CD4-positive, alpha-beta T cell treated with Interleukin-17A for 4 hours (primary cell): ENCODE measurements around the gene TSC22D2.

ENCODE experiments used
- DNase-seq: peaks from one replicate; pipeline ENCODE4 v3.0.0-alpha.2; 2020; ENCODE audit warnings: mixed read lengths

TSC22D2 gene

DNA sequence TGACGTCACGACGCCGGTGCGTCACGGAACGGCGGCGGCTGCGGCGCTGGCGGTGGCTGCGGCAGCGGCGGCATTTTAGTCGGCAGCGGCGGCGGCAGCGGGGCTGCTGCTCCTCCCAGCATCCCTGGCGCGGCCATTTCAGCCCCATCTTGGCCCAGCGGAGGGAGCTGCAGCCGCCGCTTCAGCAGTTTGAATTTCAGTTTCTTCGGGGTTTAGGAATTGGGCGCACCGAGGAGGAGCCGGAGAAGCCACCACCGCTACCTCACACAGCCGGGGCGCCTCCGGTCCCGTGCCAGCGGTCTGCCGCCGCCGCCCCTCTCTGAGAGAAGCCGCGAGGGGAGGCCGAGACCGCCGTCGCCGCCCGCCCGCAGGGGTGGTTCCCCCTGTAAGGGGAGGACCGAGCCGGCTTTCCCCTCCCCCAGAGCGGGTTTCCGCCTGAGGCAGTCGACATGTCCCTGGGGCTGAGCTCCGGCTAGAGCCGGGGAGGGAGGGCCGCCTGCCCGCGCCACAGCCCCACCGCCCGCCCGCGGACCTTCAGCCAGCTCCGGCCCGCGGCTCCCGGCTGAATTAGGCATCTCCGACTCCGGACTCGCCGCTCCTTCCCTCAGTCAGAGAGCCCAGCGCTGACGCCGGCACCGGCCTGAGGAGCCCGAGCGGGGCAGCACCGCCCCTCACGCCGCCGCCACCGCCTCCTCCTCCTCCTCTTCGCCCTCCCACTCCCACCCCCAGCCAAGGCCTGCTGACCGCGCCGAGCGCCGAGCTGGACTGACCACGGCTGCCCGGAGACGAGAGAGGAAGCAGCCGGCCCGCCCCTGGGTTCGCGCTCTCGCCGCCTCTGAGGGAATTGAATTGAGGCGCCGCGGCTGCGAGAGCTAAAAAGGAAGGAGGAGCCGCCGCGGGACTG lies at the start of gene TSC22D2:
TSS of gene TSC22D2 (plus strand) at position 78 of the 904 bp plus-strand sequence. CDS start 1,053 bp downstream, outside the sequence.
- peak; percentile 99 for DNase-seq

DNA sequence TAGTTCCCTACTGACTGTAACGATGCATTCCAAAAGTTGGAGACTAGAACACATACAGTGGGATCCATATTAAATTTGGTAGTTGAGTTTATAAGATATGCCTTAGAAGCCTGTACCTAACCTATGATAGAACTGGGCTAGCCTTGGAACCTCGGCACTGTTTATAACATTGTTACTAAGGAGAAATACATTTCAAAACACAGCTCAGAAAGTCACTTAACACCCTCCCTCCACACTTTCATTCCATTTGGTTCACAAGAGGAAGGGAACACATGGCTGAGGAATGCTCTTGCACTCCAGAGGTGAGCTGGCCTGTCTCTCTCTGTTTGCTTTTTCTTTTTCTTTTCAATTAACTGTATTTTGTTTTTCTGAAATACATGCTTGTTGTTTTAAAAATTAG lies 48.7 kb upstream of the TSC22D2 start:
- no peak for DNase-seq

DNA sequence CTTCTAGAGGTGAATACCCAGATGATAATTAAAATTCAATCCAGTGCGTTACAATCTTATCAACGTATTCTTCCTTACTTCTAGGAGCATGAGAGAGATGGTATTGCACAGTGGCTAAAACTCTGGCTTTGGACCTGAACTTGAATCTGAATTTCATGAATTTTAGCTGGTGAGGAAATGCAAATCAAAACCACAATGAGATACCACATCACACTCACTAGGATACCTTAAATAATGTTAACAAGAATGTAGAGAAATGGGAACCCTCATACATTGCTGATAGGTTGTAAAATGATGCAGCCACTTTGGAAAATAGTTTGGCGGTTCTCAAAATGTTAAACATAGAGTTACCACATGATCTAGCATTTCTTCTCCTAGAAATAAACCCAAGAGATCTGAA lies 47.1 kb upstream of the TSC22D2 start:
- DNase-seq: no peak

DNA sequence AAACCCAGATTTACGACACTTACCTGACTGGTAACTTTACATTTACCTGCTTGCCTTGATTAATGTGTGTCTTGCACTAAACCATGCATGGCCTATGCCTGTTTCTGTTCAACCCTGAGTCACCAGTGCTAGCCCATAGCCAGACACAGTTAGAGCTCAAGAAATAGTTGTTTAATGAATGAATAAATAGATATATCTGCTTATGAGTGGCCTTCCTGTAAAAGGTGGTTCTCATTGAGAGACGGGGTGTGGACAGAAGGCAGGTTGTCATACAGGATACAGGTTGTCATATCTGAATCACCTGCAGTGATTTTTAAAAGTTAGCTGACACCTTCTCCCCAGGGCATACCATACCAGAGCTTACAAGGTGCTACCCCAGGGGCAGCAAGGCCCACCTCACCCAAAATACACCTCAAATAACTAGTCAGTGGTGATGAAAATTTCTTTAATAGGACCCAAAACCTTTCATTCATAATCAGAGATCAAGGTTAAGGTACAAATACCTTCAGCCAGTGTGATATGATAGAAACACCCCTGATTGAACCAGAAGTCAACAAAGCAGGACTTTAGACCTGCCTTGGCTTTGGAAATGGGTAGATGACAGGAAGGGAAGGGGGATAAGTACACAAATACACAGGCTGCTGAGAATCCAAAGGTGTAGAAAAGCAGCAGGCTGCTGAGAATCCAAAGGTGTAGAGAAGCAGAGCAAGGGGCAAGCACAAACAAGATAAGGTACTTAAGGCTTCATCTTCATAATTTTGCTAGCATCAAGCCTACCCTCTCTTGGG lies 45.4 kb upstream of the TSC22D2 start:
- DNase-seq: no peak

DNA sequence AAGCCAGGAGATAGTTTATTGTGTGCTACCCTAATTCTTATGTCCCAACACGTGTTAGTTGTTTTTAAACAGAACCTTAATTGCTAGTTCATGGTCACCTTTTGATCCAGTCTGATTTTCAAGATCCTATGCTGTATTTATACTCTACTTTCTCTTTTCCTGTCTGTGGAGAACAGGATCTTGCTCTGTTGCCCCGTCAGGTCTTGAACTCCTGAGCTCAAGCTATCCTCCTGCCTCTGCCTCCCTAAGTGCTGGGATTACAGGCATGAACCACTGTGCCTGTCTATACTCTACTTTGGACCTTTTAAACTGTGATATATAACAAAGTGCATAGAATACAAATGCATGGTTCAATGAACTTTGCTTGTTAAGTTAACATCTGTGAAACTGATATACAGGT lies 44.7 kb upstream of the TSC22D2 start:
- DNase-seq: no peak

DNA sequence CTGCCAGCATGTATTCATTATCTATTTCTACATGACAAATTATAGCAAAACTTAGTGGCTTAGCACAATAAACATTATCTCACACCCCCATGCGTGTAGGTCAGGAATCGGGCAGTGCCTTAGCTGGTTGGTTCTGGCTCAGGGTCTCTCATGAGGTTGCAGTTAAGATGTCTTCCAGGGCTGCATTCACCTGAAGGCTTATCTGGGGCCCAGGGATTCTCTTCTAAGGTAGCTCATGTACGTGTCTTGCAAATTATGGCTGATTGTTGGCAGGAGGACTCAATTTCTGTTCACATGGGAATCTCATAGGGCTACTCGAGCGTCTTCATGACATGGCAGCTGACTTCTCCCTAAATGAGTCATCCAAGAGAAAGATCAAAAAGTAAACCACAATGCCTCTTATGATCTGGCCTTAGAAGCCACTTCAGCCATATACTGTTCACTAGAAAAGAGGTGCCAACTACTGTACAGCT lies 42.9 kb upstream of the TSC22D2 start:
- DNase-seq: no peak

DNA sequence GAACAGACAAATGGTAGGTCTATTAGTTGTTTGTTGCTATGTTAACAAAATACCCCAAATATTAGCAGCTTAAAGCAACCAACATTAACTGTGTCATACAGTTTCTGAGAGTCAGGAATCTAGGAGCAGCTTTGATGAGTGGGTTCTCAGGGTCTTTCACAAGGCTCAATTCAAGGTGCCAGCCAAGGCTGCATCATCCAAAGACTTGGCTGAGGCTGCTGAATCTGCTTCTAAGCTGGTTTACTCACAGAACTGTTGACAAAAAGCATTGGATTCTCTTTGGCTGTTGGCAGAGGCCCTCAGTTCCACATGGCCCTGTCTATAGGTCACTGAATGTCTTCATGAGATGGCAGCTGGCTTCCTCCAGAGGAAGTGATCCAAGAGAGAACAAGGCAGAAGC lies 40.3 kb upstream of the TSC22D2 start:
- DNase-seq: no peak

DNA sequence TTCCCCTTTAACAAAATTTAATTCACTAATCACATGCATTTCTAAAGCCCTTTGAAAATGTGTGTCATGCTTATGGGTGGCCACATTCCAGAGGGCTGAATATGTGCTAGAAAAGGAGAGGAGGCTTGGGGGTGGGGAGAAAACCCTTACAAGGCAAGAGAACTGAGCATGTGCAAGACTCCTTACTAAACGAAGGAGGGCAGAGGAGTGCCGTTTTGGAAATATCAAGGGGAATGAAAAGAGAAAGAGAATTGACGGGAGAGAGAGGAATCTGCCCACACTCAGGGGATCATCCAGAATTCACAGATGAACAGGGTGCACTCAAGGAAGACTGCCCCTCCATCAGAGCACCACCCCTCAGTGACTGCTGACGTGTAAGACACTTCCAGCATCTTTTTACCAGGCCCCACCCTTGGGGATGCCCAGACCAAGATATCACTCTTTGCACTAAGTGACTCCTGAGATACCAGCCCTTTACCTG lies 37.9 kb upstream of the TSC22D2 start:
- no peak for DNase-seq

DNA sequence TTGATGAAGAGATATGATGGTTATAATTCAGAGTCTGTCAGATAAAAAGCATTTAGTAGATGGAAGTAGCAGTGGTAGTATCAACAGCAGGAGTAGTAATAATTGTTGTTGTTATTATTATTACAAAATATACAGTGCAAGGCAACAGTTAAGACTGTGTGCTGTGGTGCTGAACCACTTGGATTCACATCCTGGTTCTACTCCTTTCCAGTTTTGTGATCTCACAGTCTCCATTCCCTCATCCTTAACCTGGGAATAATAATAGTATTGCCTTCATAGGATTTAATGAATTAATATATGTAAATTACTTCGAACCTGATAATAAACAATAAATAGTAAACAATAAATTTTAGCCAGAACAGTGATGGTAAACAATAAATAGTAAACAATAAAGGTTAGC lies 37.1 kb upstream of the TSC22D2 start:
- DNase-seq: no peak

DNA sequence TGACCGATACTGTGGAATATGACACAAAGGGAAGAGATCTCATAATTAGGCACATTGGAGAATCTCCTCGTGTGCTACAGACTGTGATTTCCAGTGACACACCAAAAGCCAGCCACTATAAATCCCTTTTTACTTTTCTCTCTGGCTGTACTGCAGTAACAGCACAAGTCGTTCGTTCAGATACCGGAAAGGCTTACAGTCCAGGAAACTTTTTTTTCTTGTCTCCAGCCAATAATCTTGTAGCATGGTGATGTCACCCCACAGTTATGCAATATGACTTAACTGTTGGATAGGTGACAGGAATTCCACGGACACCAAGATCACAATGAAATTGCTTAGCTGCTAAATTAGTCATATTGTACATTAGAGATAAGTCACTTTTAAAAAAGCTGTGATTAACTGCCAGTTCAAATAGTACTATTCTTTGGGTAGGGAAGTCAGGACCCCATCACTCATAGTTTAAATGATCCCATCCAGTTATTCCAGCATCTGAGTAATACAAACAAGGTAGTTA lies 36.3 kb upstream of the TSC22D2 start:
- DNase-seq: no peak

DNA sequence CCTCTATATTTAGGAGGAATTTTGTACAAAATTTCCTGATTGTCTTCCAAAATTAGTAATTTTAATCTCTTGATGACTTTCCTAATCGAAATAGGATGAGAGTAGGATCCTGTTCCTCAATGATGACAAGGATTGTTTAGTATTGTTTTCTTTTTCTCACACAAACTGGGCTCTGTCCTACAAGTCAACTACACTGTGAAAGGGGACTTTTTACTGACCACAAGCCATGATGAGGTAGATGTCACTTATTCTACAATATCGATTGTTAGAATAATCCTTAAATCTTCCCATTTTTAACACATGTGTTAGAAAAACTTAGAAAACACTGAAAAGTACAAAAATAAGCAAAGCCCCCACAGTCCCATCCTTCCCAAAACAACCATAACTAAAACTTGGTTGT lies 35.8 kb upstream of the TSC22D2 start:
- no peak for DNase-seq

DNA sequence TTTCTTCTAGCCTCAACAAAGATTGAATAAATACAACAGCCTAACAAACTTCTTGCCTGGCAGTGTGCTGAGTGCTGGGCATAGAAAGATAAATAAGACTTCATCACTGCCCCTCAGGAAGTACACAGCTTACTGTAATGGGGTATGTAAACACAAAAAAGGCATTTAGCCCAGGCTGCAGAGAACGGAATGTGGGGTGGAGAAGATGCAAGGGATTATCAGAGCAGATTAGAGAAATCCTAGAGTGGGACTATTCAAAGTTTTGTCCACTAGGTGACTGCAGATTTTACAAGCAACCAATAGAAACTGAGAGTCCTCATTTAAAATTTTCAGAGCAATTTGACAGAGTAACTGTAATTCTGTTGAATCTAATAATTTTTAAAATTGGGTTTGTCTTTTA lies 35.4 kb upstream of the TSC22D2 start:
- DNase-seq: no peak

DNA sequence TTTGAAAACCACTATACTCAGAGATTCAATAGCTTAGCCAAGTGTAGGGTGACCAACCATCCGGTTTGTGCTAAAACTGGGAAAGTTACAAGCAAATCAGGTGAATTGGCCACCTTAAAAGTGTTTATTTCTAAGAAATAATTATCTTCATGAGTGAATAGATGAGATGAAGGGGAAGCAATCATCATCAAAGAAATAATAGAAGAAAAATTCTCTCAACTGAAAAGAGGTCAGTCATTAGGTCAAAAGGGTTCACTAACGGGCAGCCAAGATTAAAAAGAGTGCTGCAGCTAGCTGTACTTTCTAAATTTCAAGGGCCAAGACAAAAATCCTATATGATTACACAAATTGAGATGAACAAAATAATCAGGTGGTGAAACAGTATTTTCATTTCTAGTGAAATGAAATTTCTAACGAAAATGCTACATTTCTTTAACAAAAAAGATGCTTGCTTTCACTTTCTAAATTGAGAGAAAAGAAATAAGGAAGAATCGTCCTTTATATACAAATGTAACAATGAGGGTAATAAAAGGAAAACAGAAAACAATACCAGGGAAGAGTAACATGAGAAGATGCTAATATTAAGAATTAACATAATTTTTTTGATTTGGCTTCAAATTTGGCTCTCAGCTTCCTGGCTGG lies 34.7 kb upstream of the TSC22D2 start:
- no peak for DNase-seq

DNA sequence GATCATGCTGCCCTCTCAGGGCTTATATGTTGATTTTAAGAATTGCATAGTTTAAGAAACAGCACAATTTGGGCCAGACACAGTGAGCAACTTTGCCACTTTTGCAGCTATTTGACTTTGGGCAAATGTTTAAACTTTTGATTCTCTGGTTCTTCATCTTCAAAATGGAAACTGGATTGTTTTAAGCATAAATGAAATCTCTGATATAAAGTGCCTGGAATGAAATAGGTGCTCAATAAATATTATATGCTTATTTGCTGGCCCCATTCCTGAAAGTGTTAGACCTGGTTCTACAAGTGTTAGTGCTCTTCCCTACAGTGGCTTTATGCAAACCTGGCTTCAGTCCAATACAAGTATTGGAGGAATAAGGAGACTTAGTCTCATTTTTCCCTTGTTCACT lies 33.1 kb upstream of the TSC22D2 start:
- DNase-seq: no peak

DNA sequence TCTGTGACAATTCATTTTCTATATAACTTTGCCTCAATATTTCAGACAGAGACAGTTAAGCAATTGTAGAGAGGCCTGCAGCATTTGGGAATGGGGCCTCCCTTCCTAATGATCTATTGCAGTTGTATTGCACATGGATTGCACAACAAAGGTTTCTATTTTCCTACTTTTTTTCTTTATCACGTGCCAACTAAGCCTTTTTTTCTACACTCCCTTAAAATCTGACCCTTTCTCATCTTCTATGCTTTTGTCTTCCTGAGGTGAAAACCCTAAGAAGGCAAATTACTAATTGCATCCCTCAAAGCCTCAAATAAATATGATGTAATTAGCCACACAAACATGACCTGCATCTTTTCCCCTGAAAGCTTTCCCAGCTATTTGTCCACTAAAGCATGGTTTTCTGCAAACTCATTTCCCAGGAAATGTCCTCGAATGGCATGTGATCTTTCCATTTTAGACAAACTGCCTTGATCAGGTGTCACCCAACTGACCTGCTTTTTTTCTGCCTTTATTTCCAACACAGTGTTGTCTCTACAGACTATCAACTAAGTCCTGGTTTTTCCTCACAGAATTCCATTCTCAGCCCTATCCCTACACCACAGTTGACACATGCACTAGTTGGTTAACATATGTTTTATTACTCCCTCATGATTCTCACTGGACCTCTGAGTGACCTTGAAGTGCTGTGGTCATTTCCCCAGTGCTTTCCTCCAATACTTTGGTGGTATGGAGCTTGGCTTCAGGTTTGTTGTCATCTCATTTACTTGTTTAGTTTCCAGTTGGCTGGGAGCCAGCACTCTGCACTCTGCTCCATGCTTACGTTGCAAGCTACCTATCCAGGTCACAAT lies 31.9 kb upstream of the TSC22D2 start:
- no peak for DNase-seq

DNA sequence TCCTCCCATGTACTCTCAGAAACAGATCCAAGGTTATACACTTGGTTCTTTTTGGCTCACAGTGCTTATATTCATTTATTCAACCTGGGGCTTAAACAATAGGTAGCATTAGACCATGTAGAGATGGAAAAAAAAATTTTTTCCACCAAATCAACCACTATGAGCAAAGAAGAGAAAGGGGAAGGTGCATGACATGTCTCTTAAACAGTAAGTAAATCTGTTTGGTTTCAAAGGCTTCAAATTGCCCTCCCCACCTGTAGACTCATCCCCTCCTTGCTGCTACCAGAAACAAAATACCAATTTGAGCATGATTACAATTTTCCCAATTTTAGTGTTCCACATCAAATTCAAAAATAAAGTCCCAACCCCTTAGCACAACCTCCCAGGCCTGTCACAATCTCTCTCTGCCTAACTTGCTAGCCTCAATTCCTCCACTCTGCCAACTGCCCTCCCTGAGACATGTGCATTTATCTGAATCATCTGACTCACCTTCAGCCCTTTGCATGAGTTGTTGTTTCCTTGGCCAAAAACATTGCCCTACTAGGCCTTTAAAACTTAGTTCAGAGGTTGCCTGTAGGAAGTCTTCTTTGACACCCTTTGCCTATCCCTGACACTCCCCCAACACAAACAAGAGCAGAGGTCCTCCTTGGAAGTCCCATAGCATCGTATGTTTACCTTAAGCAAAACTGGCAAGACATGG lies 30.3 kb upstream of the TSC22D2 start:
- DNase-seq: no peak

DNA sequence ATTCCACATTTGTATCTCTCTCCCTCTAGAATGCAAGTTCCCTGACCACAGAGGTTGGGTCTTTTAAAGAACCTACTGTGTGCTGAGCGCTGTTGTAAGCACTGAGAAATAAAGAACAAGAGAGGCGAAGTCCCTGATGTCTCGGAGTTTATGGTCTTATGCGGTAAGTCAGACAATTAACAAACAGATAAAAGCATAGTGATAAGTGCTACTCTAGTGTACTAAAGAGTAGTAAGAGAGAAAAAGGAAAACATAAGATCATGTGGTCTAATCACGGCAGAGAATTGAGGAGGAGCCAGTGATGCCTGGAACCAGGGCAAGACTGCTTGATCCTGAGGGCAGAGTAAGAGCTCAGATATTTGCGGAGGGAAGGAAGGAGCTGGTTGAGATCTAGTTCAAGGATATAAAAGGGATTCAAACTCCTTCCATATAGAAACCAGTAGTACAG lies 29.8 kb upstream of the TSC22D2 start:
- DNase-seq: no peak

DNA sequence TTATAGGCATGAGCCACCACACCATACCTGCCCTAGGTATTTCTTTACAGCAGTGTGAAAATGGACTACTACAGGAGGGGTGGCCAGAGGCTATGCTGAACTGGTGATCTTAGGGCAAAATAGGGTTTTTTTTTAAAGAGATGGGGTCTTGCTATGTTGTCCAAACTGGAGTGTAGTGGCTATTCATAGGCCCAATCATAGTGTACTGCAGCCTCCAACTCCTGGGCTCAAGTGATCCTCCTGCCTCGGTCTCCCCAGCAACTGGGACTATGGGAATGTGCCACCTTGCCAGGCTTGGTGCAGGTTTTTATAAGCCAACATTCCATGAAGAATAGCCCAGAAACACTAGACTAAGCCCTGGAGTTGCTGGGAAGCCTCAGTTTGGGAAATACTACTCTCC lies 28.6 kb upstream of the TSC22D2 start:
- no peak for DNase-seq

DNA sequence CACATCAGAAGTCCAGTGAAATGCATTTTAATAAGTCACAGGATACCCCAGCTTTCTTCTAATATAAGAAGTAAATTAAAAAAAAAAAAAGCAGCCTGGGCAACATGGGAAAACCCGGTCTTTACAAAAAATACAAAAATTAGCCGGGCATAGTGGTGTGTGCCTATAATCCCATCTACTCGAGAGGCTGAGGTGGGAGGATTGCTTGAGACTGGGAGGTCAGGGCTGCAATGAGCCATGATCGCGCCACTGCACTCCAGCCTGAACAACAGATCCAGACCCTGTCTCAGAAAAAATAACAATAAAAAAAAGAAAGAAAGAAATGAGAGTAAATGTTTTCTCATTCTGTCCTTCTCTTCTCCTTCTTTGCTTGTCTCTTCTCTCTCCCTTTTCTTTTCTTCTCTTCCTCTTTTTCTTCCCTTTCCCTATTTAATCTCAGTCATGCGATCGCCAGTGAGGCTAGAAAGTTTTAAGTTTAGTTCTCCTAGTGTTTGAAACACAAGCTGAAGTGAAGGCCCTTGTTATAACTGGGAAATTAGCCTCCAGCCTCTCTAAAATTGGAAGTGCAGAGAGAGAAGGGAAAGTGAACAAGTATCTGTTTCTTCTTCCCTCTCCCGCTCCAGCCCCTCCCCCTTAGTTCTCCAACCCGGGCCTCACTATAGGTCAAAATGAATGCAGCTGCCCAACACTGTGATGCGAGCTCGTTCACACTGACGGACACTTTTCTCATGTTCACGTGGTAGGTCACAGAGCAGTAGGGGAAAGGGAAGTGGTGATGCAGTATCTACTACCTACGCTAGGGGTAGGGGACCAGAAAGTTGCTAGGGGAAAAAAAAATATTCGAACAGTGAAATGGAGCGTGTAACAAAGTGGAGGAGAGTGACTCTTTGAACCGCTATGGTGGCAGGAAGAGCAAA lies 23.5 kb upstream of the TSC22D2 start:
- DNase-seq: peak; percentile 49
